Measurements from ENCODE around the gene CCDC127. TPM values are rescaled to one million over a fixed set of nuclear protein-coding genes. Genes with fewer than 3 reads are reported as not detected.

The CCDC127 gene
- total and polyA plus RNA-seq, 2 of the 4 experiments (the other 2 are of a cell fraction): 3.2 to 3.9 TPM

- no peak overlapping the region for H3K4me3 ChIP-seq (ENCODE audit: insufficient read depth, low read depth, low read length)
- no peaks in the 10 kb centered on the region for H3K27me3 ChIP-seq (ENCODE audit: control insufficient read depth, insufficient read depth, low read length)
- no peak overlapping the region; the same call in 1 of the 2 replicates for H3K4ac ChIP-seq (ENCODE audit: low read depth, low read length)
- H4K5ac ChIP-seq (ENCODE audit: low read depth, low read length): no peak overlapping the region
- H3K14ac ChIP-seq (replicated peaks; ENCODE audit: low read depth, low read length): no peak overlapping the region
- dilution Hi-C loops (cut with HindIII; ENCODE audit: low sequenced_read_pairs, unreplicated experiment): no loop called here
- intact Hi-C loops (cut with micrococcal nuclease): no loop called here
- H4K20me1 ChIP-seq (ENCODE audit: insufficient read depth, low read length): no peaks in the 10 kb centered on the region
- no peaks in the 10 kb centered on the region for H3K9me3 ChIP-seq (ENCODE audit: control insufficient read depth, insufficient read depth, low read length)
- ChIA-PET POLR2A (ENCODE audit: unreplicated experiment) (no interaction called here), CTCF (no interaction called here)
- no peak overlapping the region for H2BK120ac ChIP-seq (ENCODE audit: low read depth, low read length)
- no peak overlapping the region for H2AFZ ChIP-seq (replicated peaks; ENCODE audit: low read length, poor library complexity)
- H4K91ac ChIP-seq (ENCODE audit: insufficient read depth, low read depth, low read length): no peak overlapping the region
- no peak overlapping the region for H3K9ac ChIP-seq (ENCODE audit: low read depth, low read length)
- H4K8ac ChIP-seq (ENCODE audit: low read depth in 2 of 2, low read length in 2 of 2): no peak overlapping the region
- peaks cover 23% of the 10 kb centered on the region for H3K4me1 ChIP-seq (ENCODE audit: control insufficient read depth, insufficient read depth, low read length)
- no peak for TF ChIP-seq MAZ (IDR thresholded peaks at IDR 0.05; ENCODE audit: borderline replicate concordance, low read depth, low read length)
- TF ChIP-seq RFX5 (IDR thresholded peaks at IDR 0.05; ENCODE audit: low read depth, low read length): no peak
- no peak for TF ChIP-seq SMC3 (IDR thresholded peaks at IDR 0.05; ENCODE audit: low read depth, low read length)
- TF ChIP-seq, protein P1, sequence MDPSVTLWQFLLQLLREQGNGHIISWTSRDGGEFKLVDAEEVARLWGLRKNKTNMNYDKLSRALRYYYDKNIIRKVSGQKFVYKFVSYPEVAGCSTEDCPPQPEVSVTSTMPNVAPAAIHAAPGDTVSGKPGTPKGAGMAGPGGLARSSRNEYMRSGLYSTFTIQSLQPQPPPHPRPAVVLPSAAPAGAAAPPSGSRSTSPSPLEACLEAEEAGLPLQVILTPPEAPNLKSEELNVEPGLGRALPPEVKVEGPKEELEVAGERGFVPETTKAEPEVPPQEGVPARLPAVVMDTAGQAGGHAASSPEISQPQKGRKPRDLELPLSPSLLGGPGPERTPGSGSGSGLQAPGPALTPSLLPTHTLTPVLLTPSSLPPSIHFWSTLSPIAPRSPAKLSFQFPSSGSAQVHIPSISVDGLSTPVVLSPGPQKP (IDR thresholded peaks at IDR 0.05; ENCODE audit: borderline replicate concordance, low read depth, low read length): no peak
- TF ChIP-seq POLR2A (IDR thresholded peaks at IDR 0.05; ENCODE audit: low read depth, low read length): no peak
- TF ChIP-seq, protein P2, sequence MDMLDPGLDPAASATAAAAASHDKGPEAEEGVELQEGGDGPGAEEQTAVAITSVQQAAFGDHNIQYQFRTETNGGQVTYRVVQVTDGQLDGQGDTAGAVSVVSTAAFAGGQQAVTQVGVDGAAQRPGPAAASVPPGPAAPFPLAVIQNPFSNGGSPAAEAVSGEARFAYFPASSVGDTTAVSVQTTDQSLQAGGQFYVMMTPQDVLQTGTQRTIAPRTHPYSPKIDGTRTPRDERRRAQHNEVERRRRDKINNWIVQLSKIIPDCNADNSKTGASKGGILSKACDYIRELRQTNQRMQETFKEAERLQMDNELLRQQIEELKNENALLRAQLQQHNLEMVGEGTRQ (IDR thresholded peaks at IDR 0.05; ENCODE audit: low read depth, low read length): no peak
- TF ChIP-seq FOS (IDR thresholded peaks at IDR 0.05; ENCODE audit: low read depth, low read length): no peak
- TF ChIP-seq CEBPB (IDR thresholded peaks at IDR 0.05; ENCODE audit: low read depth, low read length): no peak
- no peak for TF ChIP-seq RCOR1 (IDR thresholded peaks at IDR 0.05; ENCODE audit: insufficient replicate concordance, low read length)
- no peak for TF ChIP-seq BHLHE40 (IDR thresholded peaks at IDR 0.05; ENCODE audit: low read depth, low read length)
- no peak for TF ChIP-seq MXI1 (IDR thresholded peaks at IDR 0.05; ENCODE audit: borderline replicate concordance, low read depth, low read length)
- TF ChIP-seq NFE2L2 (IDR thresholded peaks at IDR 0.05; ENCODE audit: low read depth, low read length): no peak
- TF ChIP-seq RAD21 (IDR thresholded peaks at IDR 0.05; ENCODE audit: low read length): no peak
- no peak for TF ChIP-seq CHD1 (IDR thresholded peaks at IDR 0.05; ENCODE audit: low read depth, low read length)
- TF ChIP-seq, protein P3, sequence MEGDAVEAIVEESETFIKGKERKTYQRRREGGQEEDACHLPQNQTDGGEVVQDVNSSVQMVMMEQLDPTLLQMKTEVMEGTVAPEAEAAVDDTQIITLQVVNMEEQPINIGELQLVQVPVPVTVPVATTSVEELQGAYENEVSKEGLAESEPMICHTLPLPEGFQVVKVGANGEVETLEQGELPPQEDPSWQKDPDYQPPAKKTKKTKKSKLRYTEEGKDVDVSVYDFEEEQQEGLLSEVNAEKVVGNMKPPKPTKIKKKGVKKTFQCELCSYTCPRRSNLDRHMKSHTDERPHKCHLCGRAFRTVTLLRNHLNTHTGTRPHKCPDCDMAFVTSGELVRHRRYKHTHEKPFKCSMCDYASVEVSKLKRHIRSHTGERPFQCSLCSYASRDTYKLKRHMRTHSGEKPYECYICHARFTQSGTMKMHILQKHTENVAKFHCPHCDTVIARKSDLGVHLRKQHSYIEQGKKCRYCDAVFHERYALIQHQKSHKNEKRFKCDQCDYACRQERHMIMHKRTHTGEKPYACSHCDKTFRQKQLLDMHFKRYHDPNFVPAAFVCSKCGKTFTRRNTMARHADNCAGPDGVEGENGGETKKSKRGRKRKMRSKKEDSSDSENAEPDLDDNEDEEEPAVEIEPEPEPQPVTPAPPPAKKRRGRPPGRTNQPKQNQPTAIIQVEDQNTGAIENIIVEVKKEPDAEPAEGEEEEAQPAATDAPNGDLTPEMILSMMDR (conservative IDR thresholded peaks at IDR 0.05; ENCODE audit: low read depth, low read length): no peak
- TF ChIP-seq MAFK (IDR thresholded peaks at IDR 0.05; ENCODE audit: low read depth, low read length): no peak
- WGBS, 2 experiments (ENCODE audit: extremely low coverage in 2 of 2, insufficient read length in 1 of 2): no CpG with 5 or more reads among the region's 13 CpGs
- DNase-seq (no peak), ATAC-seq (ENCODE audit: low read depth) (no peak)
- no peak overlapping the region for H3K27ac ChIP-seq (ENCODE audit: insufficient read depth, low read length)
- no peak overlapping the region for H3K23ac ChIP-seq (ENCODE audit: low read depth, low read length)
- H2AK9ac ChIP-seq (replicated peaks; ENCODE audit: low read depth, low read length, poor library complexity): no peak overlapping the region
- H3K56ac ChIP-seq (ENCODE audit: extremely low read depth, insufficient read depth, low read length): no peak overlapping the region
- H2BK20ac ChIP-seq (ENCODE audit: low read depth, low read length): no peak overlapping the region
- H2BK5ac ChIP-seq (ENCODE audit: low read depth, low read length, poor library complexity, severe bottlenecking): no peak overlapping the region
- no peaks in the 10 kb centered on the region for H3K79me1 ChIP-seq (ENCODE audit: low read depth in 1 of 2, low read length in 2 of 2)
- H2BK15ac ChIP-seq (ENCODE audit: low read depth, low read length): no peak overlapping the region
- H3K36me3 ChIP-seq (ENCODE audit: control insufficient read depth, insufficient read depth, low read length): no peaks in the 10 kb centered on the region
- H3K18ac ChIP-seq (ENCODE audit: low read depth, low read length): no peak overlapping the region
- peaks cover 23% of the 10 kb centered on the region; the same call in 1 of the 2 replicates for H3K9me1 ChIP-seq (ENCODE audit: insufficient read depth, low read length)
- H3K4me2 ChIP-seq (ENCODE audit: low read depth, low read length): no peak overlapping the region
- in situ Hi-C loops (cut with MboI; ENCODE audit: low sequenced_read_pairs): no loop called here
- no TSS peak for BruUV-seq (replicated peaks)
- no peak overlapping the region for H2AK5ac ChIP-seq (ENCODE audit: low read depth, low read length)
These were observed 54.1 kb downstream of the CCDC127 start for GRCh38 chr5:163841-164240.
